Measurements from ENCODE around the gene CENPP. TPM values are rescaled to one million over a fixed set of nuclear protein-coding genes. Genes with fewer than 3 reads are reported as not detected.

Gene CENPP
- total RNA-seq, 1 donor from 2014 or later, result 1.3 TPM

- no peak for FAIRE-seq
- Histone ChIP-seq H3K4me3 (ENCODE audit: low read depth, low read length) (no peak overlapping the region), H3K27me3 (ENCODE audit: control insufficient read depth, insufficient read depth, low read length) (no peaks in the 10 kb centered on the region), H3K36me3 (ENCODE audit: control insufficient read depth, insufficient read depth, low read length) (peaks cover 45% of the 10 kb centered on the region)
- no peak for DNase-seq (ENCODE audit: low read depth)
- TF ChIP-seq, protein P1, sequence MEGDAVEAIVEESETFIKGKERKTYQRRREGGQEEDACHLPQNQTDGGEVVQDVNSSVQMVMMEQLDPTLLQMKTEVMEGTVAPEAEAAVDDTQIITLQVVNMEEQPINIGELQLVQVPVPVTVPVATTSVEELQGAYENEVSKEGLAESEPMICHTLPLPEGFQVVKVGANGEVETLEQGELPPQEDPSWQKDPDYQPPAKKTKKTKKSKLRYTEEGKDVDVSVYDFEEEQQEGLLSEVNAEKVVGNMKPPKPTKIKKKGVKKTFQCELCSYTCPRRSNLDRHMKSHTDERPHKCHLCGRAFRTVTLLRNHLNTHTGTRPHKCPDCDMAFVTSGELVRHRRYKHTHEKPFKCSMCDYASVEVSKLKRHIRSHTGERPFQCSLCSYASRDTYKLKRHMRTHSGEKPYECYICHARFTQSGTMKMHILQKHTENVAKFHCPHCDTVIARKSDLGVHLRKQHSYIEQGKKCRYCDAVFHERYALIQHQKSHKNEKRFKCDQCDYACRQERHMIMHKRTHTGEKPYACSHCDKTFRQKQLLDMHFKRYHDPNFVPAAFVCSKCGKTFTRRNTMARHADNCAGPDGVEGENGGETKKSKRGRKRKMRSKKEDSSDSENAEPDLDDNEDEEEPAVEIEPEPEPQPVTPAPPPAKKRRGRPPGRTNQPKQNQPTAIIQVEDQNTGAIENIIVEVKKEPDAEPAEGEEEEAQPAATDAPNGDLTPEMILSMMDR (IDR thresholded peaks at IDR 0.05; ENCODE audit: insufficient read depth, low read length, severe bottlenecking), result no peak
Observed at GRCh38 chr9:92644278-92644677, 318.5 kb downstream of the CENPP start.

DNA sequence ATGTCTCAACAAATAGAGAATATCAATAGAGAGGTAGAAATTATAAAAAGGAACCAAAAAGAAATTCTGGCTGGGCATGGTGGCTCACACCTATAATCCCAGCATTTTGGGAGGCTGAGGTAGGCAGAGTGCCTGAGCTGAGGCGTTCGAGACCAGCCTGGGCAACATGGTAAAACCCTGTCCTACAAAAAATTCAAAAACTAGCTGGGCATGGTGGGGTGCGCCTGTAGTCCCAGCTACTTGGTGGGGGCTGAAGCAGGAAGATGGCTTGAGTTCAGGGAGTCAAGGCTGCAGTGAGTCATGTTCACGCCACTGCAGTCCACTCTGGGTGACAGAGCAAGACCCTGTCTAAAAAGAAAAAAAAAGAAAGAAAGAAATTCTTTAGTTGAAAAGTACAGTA is 319.3 kb downstream of the CENPP start:
- TF ChIP-seq, protein P1 (IDR thresholded peaks at IDR 0.05; ENCODE audit: insufficient read depth, low read length, severe bottlenecking), result no peak
- FAIRE-seq, result no peak
- no peak for DNase-seq (ENCODE audit: low read depth)
- Histone ChIP-seq H3K36me3 (ENCODE audit: control insufficient read depth, insufficient read depth, low read length) (peaks cover 45% of the 10 kb centered on the region), H3K4me3 (ENCODE audit: low read depth, low read length) (no peak overlapping the region), H3K27me3 (ENCODE audit: control insufficient read depth, insufficient read depth, low read length) (no peaks in the 10 kb centered on the region)

DNA sequence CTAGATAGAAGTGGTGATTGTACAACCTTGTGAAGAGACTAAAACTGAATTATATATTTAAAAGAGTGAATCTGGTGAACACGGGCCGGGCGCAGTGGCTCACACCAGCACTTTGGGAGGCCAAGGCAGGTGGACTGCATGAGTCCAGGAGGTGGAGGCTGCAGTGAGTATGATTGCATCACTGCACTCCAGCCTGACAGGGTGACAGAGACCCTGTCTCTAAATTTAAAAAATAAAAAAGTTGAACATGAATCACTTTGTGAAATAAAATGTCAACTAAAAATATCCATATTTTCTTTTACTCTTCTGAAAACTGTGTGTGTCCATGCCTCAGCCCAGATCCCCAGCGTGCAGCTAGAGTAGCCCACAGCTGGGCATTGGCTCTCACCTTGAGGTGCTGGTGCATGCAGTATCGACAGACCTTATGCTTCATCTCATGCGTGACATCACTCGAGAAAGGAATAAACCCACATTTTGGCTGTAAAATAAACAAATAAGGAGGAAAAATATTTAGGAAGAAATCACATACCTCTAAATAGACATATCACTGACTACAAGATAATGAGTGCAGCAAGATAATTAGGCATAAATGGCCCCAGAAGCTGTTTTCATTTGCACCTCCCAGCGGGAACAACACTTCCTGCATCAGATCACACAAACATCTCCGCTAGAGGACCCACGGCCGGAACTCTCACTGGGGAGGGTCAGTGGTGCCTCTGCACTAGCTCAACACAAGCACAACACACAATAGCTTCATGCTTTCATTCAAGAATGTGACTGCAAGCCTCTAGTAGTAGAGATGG is 322.1 kb downstream of the CENPP start:
- DNase-seq (ENCODE audit: low read depth) (no peak), FAIRE-seq (no peak)
- peaks cover 32% of the 10 kb centered on the region for H3K36me3 ChIP-seq (ENCODE audit: control insufficient read depth, insufficient read depth, low read length)
- no peak overlapping the region for H3K4me3 ChIP-seq (ENCODE audit: low read depth, low read length)
- TF ChIP-seq, protein P1 (IDR thresholded peaks at IDR 0.05; ENCODE audit: insufficient read depth, low read length, severe bottlenecking), result no peak
- no peaks in the 10 kb centered on the region for H3K27me3 ChIP-seq (ENCODE audit: control insufficient read depth, insufficient read depth, low read length)

DNA sequence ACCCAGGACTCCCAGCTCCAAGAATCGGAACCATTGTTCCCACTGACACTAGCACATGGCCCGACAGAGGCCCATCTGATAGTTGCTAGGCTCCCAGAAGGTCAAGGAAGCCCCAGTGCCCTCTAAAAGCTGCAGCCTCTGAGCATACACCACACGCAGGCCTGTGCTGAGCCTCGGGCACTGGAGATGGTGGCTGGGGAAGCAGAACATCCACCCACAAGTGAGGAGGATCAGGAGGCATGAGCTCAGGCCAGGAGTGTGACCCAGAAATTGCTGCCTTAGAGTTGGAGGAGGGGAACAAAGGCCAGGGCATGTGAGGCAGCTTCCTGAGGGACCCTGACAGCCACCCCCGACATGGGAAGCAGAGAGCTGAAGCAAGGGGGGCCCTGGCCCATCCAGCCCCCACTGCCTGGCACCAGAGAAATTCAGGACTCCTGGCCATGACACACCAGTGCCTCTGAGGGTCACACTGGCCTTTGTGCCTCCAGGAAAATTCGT is 322.8 kb downstream of the CENPP start:
- FAIRE-seq (no peak), DNase-seq (ENCODE audit: low read depth) (no peak)
- H3K27me3 ChIP-seq (ENCODE audit: control insufficient read depth, insufficient read depth, low read length), result no peaks in the 10 kb centered on the region

DNA sequence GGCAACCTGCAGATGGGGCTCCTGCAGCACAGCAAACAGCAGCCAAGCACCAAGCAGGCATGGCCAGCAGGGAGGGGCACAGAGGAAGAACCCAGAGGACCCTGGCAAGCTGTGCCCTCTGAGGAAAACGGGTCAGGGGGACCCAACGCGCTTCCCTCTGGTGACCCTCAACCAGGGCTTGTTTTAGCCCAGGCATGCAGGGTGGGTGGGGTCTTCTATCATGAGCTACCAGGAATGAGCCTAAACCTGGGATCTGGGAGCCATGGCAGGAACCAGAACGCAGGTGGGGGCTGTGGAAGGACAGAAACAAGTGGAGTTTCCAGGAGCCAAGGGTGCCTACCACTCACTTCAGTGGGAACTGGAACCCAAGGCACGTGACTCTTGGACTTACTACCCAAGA is 323.3 kb downstream of the CENPP start:
- TF ChIP-seq, protein P1 (IDR thresholded peaks at IDR 0.05; ENCODE audit: insufficient read depth, low read length, severe bottlenecking), result no peak
- H3K4me3 ChIP-seq (ENCODE audit: low read depth, low read length), result no peak overlapping the region
- H3K36me3 ChIP-seq (ENCODE audit: control insufficient read depth, insufficient read depth, low read length), result peaks cover 31% of the 10 kb centered on the region
- FAIRE-seq (no peak), DNase-seq (ENCODE audit: low read depth) (no peak)
- no peaks in the 10 kb centered on the region for H3K27me3 ChIP-seq (ENCODE audit: control insufficient read depth, insufficient read depth, low read length)

More for the DNA sequence above, 322.8 kb downstream of the CENPP start:
- TF ChIP-seq, protein P1 (IDR thresholded peaks at IDR 0.05; ENCODE audit: insufficient read depth, low read length, severe bottlenecking), result no peak
- Histone ChIP-seq H3K36me3 (ENCODE audit: control insufficient read depth, insufficient read depth, low read length) (peaks cover 30% of the 10 kb centered on the region), H3K4me3 (ENCODE audit: low read depth, low read length) (no peak overlapping the region)

Data from bronchial epithelial cell (primary cell).